ENCODE data around the gene RNF227. TPM values are rescaled to one million over a fixed set of nuclear protein-coding genes. Genes with fewer than 3 reads are reported as not detected.
"Not testable (repeated sequence)": the region's sequence is repeated elsewhere in the genome, so short reads cannot be mapped to it uniquely, and the experiment has no call there.

The RNF227 gene
- total RNA-seq (2014; rRNA removed; shearing (Covaris generic); ENCODE audit: low replicate concordance): 2.1 and 3.5 TPM in 2 replicates

- Histone ChIP-seq H3K4me1 (ENCODE audit: low read length) (peaks cover 52% of the 10 kb centered on the region), H3K9ac (ENCODE audit: low read length) (peak within 1 kb of the TSS; percentile 63), H3K27ac (ENCODE audit: low read length) (peak within 1 kb of the TSS; percentile 13), H3K4me2 (ENCODE audit: low read depth, low read length, poor library complexity, severe bottlenecking) (peak within 1 kb of the TSS; percentile 71), H2AFZ (ENCODE audit: low read length) (peak within 1 kb of the TSS; percentile 38; the same call in 1 of the 2 replicates), H3K27me3 (ENCODE audit: low read length) (no peaks in the 10 kb centered on the region), H3K4me3 (ENCODE audit: low read length) (peak within 1 kb of the TSS; percentile 68), H3K79me2 (ENCODE audit: low read length) (no peaks in the 10 kb centered on the region), H3K36me3 (ENCODE audit: insufficient read depth, low read length) (peaks cover 13% of the 10 kb centered on the region; the same call in 1 of the 2 replicates), H3K9me2 (replicated peaks; ENCODE audit: insufficient read depth, low read length) (no peaks in the 10 kb centered on the region), H4K20me1 (ENCODE audit: insufficient read depth, low read depth, low read length) (no peaks in the 10 kb centered on the region), H3K9me3 (ENCODE audit: low read length) (no peaks in the 10 kb centered on the region)
- peak; percentile 96 for DNase-seq
These were observed at the start of gene RNF227 for GRCh38 chr17:7915611-7916384. RNF227 (minus strand) TSS chr17:7916289; CDS start chr17:7916195, 94 bp downstream.

GRCh38 chr17:7961421-7961820, 45.3 kb upstream of the RNF227 start:
- Histone ChIP-seq H3K9me2 (replicated peaks; ENCODE audit: insufficient read depth, low read length) (no peaks in the 10 kb centered on the region), H3K9me3 (ENCODE audit: low read length) (no peaks in the 10 kb centered on the region), H3K27me3 (ENCODE audit: low read length) (peaks cover 2% of the 10 kb centered on the region; the same call in 1 of the 2 replicates), H3K9ac (ENCODE audit: low read length) (no peak overlapping the region), H3K79me2 (ENCODE audit: low read length) (no peaks in the 10 kb centered on the region), H3K4me1 (ENCODE audit: low read length) (no peaks in the 10 kb centered on the region), H3K36me3 (ENCODE audit: insufficient read depth, low read length) (no peaks in the 10 kb centered on the region), H3K4me3 (ENCODE audit: low read length) (no peak overlapping the region), H2AFZ (ENCODE audit: low read length) (no peak overlapping the region), H3K27ac (ENCODE audit: low read length) (no peak overlapping the region), H4K20me1 (ENCODE audit: insufficient read depth, low read depth, low read length) (no peaks in the 10 kb centered on the region), H3K4me2 (ENCODE audit: low read depth, low read length, poor library complexity, severe bottlenecking) (no peak overlapping the region)
- no peak for DNase-seq

DNA sequence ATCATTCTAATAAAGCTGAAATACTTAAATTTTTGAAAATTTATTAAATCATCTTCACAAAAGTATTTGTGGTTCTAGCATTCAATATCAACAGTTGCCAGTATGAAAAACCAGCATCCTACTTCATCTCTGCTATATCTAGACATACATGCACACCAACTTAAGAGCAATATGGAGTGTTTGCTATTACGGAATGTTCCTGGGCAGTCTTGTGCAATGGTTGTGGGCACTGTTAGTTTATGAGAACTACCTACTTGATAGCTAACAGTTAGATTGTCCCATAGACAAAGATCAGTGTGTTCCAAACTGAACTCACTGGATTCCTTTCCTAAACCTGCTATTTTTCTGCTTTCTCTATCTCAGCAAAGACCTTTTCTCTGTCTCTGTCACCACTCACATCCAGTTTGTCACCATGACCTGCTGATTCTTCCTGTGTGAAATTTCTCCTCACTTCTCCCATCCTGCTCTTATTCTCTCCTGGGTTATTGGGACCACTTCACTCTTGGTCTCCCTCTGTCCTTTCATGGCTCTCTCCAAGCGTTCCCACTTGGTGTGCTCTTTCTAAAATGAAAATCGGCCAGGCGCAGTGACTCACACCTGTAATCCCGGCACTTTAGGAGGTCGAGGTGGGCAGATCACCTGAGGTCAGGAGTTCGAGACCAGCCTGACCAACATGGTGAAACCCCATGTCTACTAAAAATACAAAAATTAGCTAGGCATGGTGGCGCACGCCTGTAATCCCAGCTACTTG, 43.6 kb upstream of the RNF227 start:
- DNase-seq: no peak
- Histone ChIP-seq H3K4me3 (ENCODE audit: low read length) (no peak overlapping the region), H3K27me3 (ENCODE audit: low read length) (peaks cover 2% of the 10 kb centered on the region; the same call in 1 of the 2 replicates), H3K9ac (ENCODE audit: low read length) (no peak overlapping the region), H3K79me2 (ENCODE audit: low read length) (no peaks in the 10 kb centered on the region), H3K9me2 (replicated peaks; ENCODE audit: insufficient read depth, low read length) (no peaks in the 10 kb centered on the region), H4K20me1 (ENCODE audit: insufficient read depth, low read depth, low read length) (no peaks in the 10 kb centered on the region), H3K9me3 (ENCODE audit: low read length) (no peaks in the 10 kb centered on the region), H2AFZ (ENCODE audit: low read length) (no peak overlapping the region), H3K4me1 (ENCODE audit: low read length) (no peaks in the 10 kb centered on the region), H3K4me2 (ENCODE audit: low read depth, low read length, poor library complexity, severe bottlenecking) (no peak overlapping the region), H3K36me3 (ENCODE audit: insufficient read depth, low read length) (no peaks in the 10 kb centered on the region), H3K27ac (ENCODE audit: low read length) (no peak overlapping the region)

- H3K9me2 ChIP-seq (replicated peaks; ENCODE audit: insufficient read depth, low read length): no peaks in the 10 kb centered on the region
- no peaks in the 10 kb centered on the region for H3K9me3 ChIP-seq (ENCODE audit: low read length)
- no peaks in the 10 kb centered on the region for H4K20me1 ChIP-seq (ENCODE audit: insufficient read depth, low read depth, low read length)
- no peak overlapping the region for H3K9ac ChIP-seq (ENCODE audit: low read length)
- H3K4me1 ChIP-seq (ENCODE audit: low read length): no peaks in the 10 kb centered on the region
- H3K27me3 ChIP-seq (ENCODE audit: low read length): peaks cover 2% of the 10 kb centered on the region; the same call in 1 of the 2 replicates
- H3K36me3 ChIP-seq (ENCODE audit: insufficient read depth, low read length): no peaks in the 10 kb centered on the region
- H2AFZ ChIP-seq (ENCODE audit: low read length): no peak overlapping the region
- H3K27ac ChIP-seq (ENCODE audit: low read length): no peak overlapping the region
- no peaks in the 10 kb centered on the region for H3K79me2 ChIP-seq (ENCODE audit: low read length)
- H3K4me2 ChIP-seq (ENCODE audit: low read depth, low read length, poor library complexity, severe bottlenecking): no peak overlapping the region
- no peak overlapping the region for H3K4me3 ChIP-seq (ENCODE audit: low read length)
- no peak for DNase-seq
These were observed 40.3 kb upstream of the RNF227 start for GRCh38 chr17:7956228-7956965.

GRCh38 chr17:7955414-7956227, 39.5 kb upstream of the RNF227 start:
- Histone ChIP-seq H3K27ac (ENCODE audit: low read length) (no peak overlapping the region), H3K9ac (ENCODE audit: low read length) (no peak overlapping the region), H3K79me2 (ENCODE audit: low read length) (no peaks in the 10 kb centered on the region), H3K4me2 (ENCODE audit: low read depth, low read length, poor library complexity, severe bottlenecking) (no peak overlapping the region), H3K27me3 (ENCODE audit: low read length) (peaks cover 2% of the 10 kb centered on the region; the same call in 1 of the 2 replicates), H4K20me1 (ENCODE audit: insufficient read depth, low read depth, low read length) (no peaks in the 10 kb centered on the region), H2AFZ (ENCODE audit: low read length) (no peak overlapping the region), H3K9me2 (replicated peaks; ENCODE audit: insufficient read depth, low read length) (no peaks in the 10 kb centered on the region), H3K4me1 (ENCODE audit: low read length) (no peaks in the 10 kb centered on the region), H3K4me3 (ENCODE audit: low read length) (no peak overlapping the region), H3K9me3 (ENCODE audit: low read length) (no peaks in the 10 kb centered on the region), H3K36me3 (ENCODE audit: insufficient read depth, low read length) (no peaks in the 10 kb centered on the region)
- no peak for DNase-seq

DNA sequence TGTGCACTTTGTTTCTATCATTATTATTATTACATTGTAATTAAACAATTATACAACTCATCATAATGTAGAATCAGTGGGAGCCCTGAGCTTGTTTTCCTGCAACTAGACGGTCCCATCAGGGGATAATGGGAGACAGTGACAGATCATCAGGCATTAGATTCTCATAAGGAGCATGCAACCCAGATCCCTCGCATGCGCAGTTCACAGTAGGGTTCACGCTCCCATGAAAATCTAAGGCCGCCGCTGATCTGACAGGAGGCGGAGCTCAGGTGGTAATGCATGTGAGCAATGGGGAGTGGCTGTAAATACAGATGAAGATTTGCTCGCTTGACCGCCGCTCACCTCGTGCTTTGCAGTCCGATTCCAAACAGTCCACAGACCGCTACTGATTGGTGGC, 37.2 kb upstream of the RNF227 start:
- H2AFZ ChIP-seq (ENCODE audit: low read length); H3K4me2 ChIP-seq (ENCODE audit: low read depth, low read length, poor library complexity, severe bottlenecking); H3K79me2 ChIP-seq (ENCODE audit: low read length); H3K9me2 ChIP-seq (replicated peaks; ENCODE audit: insufficient read depth, low read length); DNase-seq; H3K9ac ChIP-seq (ENCODE audit: low read length); H3K27me3 ChIP-seq (ENCODE audit: low read length); H3K4me1 ChIP-seq (ENCODE audit: low read length); H4K20me1 ChIP-seq (ENCODE audit: insufficient read depth, low read depth, low read length); H3K4me3 ChIP-seq (ENCODE audit: low read length); H3K27ac ChIP-seq (ENCODE audit: low read length); H3K9me3 ChIP-seq (ENCODE audit: low read length): not testable (repeated sequence)
- peaks cover 14% of the 10 kb centered on the region for H3K36me3 ChIP-seq (ENCODE audit: insufficient read depth, low read length)

GRCh38 chr17:7951143-7951792, 35.2 kb upstream of the RNF227 start:
- Histone ChIP-seq H2AFZ (ENCODE audit: low read length) (no peak overlapping the region), H4K20me1 (ENCODE audit: insufficient read depth, low read depth, low read length) (no peaks in the 10 kb centered on the region), H3K36me3 (ENCODE audit: insufficient read depth, low read length) (peaks cover 22% of the 10 kb centered on the region), H3K4me3 (ENCODE audit: low read length) (no peak overlapping the region), H3K4me1 (ENCODE audit: low read length) (no peaks in the 10 kb centered on the region), H3K79me2 (ENCODE audit: low read length) (no peaks in the 10 kb centered on the region), H3K27ac (ENCODE audit: low read length) (no peak overlapping the region), H3K9ac (ENCODE audit: low read length) (no peak overlapping the region), H3K27me3 (ENCODE audit: low read length) (no peaks in the 10 kb centered on the region), H3K9me3 (ENCODE audit: low read length) (no peaks in the 10 kb centered on the region), H3K9me2 (replicated peaks; ENCODE audit: insufficient read depth, low read length) (no peaks in the 10 kb centered on the region), H3K4me2 (ENCODE audit: low read depth, low read length, poor library complexity, severe bottlenecking) (no peak overlapping the region)
- no peak for DNase-seq
